HG03045 (cell line): Measurements from ENCODE around the gene EID2.

ENCODE experiments used
- ATAC-seq: cut with Tn5 transposase; IDR thresholded peaks from one replicate; pipeline ENCODE4 v1.9.1; 2021; ENCODE audit warnings: mild to moderate bottlenecking, moderate library complexity; ENCODE audit not compliant: unreplicated experiment

EID2 gene, protein sequence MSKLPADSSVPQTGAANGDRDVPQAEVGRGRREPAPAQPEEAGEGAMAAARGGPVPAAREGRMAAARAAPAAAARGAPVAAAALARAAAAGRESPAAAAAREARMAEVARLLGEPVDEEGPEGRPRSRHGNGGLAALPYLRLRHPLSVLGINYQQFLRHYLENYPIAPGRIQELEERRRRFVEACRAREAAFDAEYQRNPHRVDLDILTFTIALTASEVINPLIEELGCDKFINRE

DNA sequence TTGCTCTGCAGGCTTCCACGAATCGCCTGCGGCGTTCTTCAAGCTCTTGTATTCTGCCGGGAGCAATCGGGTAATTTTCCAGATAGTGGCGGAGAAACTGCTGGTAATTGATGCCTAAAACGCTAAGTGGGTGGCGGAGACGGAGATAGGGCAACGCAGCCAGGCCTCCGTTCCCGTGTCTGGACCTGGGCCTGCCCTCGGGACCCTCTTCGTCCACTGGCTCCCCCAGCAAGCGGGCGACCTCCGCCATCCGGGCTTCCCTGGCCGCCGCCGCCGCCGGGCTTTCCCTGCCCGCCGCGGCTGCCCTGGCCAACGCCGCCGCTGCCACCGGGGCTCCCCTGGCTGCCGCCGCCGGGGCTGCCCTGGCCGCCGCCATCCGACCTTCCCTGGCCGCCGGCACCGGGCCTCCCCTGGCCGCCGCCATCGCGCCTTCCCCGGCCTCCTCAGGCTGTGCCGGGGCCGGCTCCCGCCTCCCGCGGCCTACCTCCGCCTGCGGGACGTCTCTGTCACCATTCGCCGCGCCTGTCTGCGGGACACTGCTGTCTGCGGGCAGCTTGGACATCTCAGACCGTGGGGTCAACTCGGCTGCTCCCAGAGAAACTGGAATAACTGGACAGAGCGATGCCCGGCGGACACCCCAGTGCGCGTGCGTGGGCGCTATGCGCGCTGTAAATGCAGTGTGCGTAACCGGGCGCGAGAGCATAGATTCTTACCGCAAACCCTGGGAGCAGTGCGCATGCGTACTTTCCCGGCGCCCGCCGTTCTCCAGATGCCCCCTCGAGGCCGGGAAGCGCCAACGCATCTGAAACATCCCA is at the start of gene EID2:
Gene EID2 (minus strand): TSS at position 644 of the 815 bp plus-strand sequence. CDS start 82 bp downstream, at position 562.
- ATAC-seq, result peak; percentile 90

DNA sequence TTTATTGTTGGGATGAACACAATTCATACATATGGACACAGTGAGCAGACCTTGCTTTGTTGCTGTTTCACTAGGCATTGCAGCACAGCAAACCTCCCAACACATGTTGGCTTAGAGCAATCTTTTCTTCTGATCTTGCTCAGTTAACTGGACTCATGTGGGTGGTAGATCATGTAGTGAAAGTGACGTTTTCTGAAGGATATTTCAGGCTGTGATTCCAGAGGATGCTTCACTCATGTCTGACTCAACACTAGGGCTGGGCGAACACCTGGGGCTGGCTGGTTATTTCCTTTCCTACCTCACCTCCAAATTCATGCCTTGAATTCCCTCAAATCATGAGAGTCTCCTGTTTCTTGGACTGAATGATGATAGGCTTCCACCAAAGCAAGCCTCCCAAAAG is 48.1 kb upstream of the EID2 start:
- no peak for ATAC-seq

DNA sequence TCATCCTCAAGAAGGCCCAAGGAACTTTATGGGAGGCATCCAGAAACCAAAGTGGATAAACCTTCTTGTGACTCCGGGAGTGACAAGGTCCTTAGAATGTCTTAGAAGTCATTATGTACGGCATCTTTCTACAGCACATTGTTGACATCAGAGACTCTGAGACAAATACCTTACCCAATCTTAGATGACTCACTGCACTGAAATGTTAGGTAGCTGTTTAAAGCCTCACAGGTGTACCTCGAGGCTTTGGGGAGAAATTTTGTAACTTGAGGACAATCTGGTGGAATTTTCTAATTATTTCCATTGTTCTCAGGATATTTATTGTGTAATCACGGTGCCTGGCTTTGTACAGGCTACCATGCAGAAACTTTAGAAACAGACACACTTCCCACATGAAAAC is 47.5 kb upstream of the EID2 start:
- ATAC-seq, result no peak

DNA sequence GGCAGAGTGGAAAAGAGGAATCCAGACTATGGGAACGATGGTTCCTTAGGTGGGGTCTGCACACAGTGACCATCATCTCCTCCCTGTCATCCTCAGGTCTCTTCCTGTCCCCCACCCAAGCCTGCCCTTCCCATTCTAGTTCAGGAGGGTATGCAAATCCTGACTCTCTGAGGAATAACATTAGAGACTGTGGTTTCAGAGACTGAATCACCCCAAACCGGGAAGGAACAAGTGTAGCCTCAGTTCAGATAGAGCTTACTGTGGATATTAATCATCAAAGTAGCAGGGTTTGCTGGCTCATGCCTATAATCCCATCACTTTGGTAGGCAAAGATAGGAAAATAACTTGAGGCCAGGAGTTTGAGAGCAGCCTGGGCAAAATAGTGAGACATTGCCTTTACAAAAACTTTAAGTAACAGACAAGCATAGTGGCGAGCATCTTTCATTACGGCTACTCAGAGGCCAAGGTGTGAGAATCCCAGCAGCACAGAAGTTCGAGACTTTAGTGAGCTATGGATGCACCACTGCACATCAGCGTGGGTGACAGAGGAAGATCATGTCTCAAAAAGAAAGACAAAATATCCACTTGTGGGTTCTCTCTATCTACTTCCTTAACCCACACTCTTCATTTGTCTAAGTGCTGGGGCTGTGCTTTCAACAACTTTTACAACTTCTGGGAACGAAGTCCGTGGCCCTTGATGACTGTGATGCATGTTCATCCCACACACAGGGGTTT is 43.1 kb upstream of the EID2 start:
- ATAC-seq, result no peak

DNA sequence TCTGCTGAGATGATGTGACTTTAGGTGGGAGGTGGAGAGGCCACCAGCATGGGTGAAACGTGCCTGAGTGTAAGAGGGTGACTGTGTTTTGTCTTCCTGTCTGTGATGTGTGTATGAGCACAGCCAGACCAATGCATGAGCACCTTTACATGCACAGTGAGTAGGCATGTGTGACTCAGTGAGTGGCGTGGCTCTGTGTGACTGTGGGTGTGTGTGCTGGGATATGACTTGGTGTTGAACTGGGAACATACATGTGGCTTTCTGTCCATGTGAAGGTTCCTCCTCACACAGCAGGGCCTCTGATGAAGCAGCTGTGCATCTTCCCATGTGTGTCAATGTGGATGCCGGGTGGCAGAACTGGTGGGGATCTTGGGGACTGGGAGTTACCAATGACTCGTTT is 42.5 kb upstream of the EID2 start:
- ATAC-seq, result no peak

DNA sequence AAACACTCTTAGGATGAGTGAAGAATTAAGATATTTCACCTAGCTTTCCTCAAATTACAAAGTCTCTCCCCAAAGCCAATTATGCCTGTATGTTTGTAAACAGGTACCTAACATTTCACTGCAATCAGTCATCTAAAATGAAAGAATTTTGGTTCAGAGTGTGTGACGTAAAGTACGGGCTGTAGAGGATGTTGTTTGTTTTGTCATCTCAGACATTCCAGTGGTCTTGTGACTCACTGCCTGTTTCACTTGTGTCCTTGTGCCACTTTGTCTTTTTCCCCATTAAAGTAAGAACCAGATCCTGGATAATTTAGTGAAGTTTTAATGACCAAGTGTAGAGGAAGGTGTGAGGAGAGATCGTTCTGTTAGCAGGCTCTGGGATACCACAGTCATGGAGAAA is 28.6 kb upstream of the EID2 start:
- no peak for ATAC-seq

DNA sequence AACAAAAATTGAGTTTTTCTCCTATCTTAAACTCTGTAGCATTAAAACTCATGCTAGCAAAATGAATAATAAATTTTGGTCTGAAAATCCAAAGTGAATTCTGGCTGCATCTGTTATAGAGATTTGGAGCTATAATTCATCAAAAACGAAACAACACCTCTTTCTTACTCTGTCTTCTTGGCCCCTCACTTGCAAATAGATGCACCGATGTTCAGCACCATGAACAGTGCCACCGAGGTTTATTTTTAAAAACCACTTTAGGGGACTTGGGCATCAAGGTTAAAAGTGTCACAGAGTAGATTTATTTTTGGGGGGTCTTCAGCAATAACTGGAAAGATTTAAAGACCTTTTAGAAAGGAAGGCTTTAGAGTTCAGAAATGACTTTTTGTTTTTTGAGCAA is 26.1 kb upstream of the EID2 start:
- no peak for ATAC-seq

DNA sequence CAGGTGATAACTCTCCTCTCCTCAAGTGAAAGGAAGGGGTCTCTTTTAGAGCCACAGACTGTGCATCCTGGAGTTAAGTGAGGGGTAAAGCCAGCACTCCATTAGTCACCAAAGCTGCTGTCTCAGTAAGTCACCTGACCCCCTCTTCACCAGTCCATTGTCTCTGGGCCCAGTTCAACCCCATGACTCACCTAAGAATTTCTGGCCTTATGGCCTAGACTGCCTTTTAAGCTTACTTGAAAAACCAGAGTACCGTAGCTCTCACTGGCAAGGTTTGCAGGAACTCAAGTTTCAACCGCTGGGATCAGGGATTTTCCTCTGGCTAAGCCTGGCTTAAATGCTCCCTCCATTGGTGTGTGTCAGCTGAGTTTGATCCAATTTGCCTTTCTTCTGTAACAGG is 23.4 kb upstream of the EID2 start:
- ATAC-seq, result no peak

DNA sequence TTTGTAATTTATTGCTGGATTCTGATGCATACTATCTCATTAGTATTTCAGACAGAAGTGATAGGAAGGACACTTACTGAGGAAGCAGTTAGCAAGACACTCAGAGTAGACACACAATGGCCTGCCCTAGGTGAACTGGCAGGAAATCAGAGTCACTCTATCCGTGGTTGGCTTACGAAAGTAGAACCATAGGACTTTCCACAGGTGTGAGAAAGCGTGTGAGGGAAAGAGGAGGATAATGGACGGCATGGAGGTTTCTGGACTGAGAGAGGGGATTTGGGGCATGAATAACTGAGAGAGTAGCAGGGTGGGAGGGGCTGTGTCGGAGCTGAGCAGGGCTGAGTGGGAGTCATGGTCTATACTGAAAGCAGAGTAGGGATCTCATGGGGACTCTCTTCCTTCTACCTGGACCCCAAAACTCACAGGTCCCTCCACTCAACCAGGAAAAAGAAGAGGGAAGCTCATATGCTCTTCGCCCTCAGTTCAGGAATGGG is 18.7 kb upstream of the EID2 start:
- no peak for ATAC-seq

DNA sequence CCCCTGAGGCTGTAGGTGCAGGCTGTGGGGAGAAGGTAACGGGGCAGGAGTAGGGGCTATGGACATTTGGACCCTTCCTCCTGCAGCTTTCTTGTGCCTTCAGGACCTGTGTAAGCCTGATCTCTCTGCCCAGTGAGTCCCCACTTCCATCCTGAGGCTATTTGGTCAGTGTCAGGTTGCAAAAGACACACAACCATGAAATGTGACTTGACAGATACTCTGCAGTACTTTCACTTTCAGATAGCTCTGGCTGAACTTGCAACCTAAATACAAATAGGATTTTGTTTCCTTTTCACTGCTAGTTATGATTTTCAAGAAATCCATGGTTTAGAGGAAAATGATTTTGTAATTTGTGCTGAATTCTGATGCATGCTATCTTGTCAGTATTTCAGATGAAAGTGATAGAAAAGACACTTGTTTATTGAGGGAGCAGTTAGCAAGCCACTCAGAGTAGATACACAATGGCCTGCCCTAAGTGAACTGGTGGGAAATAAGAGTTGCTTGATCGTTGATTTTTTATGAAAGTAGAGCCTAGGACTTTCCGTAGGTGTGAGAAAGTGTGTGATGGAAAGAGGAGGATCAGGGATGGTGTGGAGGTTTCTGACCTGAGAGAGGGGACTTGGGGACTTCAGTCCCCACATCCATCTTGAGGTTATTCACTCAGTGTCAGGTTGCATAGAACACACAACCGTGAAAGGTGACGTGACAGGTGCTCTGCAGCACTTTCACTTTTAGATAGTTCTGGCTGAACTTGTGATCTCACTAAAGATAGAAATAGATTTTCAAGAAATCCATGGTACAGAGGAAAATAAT is 18.1 kb upstream of the EID2 start:
- ATAC-seq, result no peak

DNA sequence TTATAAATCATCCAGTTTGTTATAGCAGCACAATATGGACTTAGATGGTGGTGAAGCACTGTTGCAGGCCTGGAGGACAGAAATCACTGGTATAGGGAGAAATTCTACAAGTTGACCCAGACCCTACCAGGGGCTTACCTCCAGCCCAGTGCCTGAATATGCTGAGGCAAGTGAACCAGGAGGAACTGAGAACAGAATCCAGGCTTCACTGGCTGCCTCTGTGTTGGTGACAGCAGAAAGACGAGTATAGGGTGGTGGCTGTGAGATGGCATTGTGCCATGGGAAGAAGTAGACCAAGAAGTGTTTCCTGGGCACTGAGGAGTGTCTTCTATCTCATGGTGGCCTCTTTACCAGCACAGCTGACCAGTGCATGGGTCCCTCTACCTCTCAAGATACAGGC is 15.9 kb upstream of the EID2 start:
- no peak for ATAC-seq

DNA sequence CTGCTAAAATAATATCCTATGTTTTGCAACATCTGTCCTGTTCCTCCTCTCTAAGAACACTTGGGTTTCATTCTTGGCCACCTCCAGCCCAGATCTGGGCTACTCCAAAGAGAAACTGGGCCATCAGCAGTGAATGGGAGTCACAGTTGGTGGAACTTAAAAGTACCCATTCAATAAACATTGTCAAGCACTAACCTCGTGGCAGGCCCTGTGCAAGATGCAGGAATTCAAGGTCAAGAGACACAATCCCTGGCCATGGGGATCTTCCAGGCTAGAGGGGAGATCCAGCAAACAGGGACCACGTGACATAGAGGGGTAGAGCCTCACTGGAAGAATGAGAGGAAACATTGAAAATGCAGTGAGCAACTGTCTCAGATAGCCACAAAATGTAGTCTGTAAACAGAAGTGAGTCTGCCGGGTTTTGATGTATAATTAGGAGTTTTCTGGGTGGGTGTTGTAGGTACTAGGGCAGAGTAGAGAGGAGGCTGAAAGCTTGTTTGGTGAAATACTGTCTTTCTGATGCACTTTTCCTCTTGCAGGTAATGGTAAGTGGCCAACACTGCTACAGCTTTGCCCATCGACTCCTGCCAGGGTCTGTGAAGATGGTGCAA is 14.8 kb upstream of the EID2 start:
- ATAC-seq, result no peak

DNA sequence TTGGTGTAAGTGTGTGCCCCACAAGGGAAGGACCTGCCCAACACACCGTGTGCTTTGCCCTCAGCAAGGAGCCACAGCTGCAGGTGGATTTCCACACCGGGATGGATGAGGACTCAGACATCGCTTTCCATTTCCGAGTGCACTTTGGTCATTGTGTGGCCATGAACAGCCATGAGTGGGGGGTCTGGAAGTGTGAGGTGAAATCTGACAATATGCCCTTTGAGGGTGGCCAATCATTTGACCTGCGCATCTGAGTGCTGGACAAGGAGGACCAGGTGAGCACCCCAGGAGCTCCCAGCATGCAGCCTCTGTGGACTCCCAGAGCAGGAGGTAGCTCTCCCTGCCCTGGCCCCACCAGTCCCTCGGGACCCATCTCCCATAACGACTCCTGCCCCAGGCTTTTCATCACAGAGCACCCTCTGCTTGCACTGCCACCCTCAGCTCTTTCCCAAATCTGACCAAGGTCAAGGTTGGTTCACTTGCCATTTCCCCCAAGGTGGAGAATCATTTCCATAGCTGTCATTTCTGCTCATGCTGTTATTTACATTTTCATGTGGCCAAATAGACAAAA is 13.2 kb upstream of the EID2 start:
- ATAC-seq, result no peak

DNA sequence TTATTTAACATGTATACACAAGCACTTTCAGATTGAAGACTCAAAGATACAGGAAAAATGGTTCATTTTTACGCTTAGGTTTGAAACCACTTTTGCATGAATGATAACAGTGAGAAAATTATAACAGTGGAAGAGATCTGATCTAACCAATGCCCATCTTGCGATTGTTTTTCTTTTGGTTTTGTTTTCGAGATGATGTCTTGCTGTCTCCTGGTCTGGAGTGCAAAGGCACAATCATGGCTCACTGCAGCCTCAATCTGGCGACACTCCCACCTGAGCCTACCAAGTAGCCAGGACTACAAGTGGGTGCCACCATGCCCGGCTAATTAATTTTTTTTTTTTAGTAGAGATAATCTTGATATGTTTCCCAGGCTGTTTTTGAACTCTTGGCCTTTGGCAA is 10.2 kb upstream of the EID2 start:
- no peak for ATAC-seq

DNA sequence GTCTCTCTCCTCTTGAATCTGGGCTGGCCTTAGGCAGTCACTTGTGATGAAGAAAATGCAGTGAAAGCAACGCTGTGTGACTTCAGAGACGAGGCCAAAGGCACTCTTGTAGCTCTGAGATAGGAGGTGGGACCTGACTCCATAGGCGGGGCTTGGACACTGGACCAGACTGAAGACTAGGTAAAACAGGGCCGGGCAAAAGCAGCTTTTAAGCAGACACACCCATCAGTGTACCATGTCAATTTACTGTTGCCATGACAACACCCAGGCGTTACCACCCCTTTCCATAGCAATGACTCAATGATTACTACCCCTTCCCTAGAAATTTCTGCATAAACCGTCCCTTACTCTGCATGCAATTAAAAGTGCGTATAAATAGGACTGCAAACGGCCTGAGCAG is 6.6 kb upstream of the EID2 start:
- ATAC-seq, result no peak

DNA sequence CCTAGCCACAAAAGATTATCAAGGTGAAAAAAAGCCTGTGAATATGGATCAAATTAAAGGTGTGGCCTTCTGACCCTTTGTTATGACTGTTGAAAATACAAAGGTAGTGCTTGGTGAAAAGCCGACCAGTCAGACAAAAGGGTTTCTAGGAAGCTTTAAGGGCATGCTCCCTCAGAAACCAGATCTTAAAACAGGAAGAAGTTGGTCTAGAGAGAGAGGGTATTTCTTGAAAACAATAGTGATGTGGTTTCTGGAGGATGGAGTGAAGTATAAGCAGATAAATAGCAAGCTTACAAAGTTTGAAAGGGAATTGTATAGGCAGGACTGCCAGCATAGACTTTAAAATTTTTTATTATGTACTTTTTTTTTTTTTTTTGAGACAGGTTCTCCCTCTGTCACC is 5.0 kb upstream of the EID2 start:
- ATAC-seq, result no peak

DNA sequence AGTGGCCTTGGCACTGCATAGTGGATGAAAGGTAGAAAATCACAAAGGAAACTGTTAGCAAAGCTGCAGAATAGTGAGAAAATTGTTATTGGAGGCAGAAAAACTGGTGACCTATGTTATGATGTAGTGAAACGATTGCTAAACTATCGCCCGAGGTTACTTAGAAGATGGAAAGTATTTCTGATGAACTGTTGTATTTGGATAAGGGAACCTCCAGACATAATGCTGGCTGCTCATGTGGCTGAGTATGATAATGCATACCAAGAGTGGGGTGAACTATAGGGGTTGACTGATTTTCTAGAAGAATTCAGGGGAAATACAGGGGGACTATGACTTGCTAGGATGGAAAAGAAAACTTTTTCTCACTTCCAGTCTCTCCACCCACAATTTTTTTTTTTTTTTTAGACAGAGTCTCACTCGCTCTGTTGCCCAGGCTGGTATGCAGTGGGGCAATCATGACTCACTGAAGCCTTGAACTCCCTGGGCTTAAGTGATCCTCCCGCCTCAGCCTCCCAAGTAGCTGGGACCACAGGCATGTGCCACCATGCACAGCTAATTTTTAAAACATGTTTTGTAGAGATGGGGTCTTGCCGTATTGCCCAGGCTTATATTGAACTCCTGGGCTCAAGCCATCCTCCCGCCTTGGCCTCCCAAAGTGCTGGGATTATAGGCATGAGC is 4.4 kb upstream of the EID2 start:
- no peak for ATAC-seq

DNA sequence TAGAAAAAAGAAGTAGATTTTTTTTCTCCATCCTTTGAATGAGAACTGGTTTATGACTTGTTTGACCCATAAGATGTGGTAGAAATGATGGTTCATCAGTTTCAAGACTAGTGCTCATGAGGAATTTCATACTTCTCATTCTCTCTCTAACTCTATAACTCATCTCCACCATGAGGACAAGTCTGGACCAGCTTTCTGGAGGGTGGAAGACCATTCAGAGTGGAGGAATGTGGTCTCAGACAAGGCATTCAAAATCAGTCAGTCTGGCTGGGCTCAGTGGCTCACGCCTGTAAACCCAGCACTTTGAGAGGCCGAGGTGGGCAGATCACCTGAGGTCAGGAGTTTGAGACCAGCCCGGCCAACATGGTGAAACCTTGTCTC is 3.5 kb upstream of the EID2 start:
- no peak for ATAC-seq

DNA sequence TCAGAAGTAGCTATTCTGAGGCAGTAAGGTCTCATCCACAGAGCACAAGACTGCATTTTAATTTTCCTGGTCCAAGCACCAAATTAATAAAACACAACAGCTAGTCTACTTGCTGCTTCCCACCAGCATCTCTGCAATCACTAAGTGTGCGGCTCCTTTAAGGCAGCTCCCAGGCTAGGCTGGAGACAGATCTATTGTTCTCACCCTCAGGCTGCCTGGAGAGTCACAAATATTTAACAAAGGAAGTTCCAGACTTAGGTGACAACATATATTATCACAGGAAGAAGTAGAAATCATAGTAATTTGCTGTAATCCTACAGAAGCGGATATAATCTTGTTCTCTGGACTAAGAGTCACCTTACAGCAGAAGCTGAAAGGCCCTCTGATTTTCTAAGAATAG is 2.2 kb upstream of the EID2 start:
- ATAC-seq, result no peak

DNA sequence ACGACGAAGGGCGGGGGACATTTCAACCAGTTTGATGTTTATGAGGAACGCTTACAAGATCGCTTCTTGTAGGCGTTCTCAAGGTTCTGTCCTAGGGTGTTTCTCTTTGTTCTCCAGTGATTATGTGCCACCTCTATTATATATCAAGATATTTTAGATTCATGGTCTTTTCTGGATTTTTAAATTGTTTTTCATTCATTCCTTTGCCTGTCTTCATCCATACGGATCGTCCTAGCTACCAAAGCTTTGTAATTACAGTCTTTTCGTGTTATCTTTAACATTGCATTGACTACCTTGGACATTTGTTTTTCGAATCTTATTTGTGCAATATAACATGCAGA is 342 bp upstream of the EID2 start:
- no peak for ATAC-seq
